ENCODE measurements around the gene CERS4.
"Not testable (repeated sequence)": the region's sequence is repeated elsewhere in the genome, so short reads cannot be mapped to it uniquely, and the experiment has no call there.

CERS4 gene

DNA sequence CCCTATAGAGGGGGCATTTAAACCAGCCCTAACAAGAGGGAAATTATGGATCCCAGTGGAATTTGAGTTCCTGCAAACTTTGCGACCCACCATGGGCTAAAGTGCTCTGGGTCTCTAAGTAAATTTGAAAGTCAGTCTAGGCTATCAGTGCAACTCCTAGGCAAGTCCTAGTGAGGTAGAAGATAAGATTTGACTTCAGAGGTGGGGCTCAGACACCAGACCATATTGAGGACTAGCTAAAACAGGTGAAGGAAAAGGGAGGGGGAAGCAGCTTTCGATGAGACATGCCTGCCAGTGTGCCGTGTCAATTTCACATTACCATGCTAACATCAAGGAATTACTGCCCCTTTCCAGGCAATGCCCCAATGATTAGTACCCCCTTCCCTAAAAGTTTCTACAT, 60.6 kb downstream of the CERS4 start:
- H3K4me1 ChIP-seq (ENCODE audit: control insufficient read depth, insufficient read depth, low read length): peaks cover 9% of the 10 kb centered on the region
- H3K27ac ChIP-seq (ENCODE audit: low read length): no peak overlapping the region
- H3K9me3 ChIP-seq (ENCODE audit: control insufficient read depth in 2 of 2, low read length in 2 of 2): no peaks in the 10 kb centered on the region
- H3K27me3 ChIP-seq (ENCODE audit: control insufficient read depth in 1 of 2, insufficient read depth in 2 of 2, low read length in 2 of 2): no peaks in the 10 kb centered on the region
- no peak overlapping the region for H3K4me3 ChIP-seq (ENCODE audit: low read length in 2 of 2)
- H3K9ac ChIP-seq (ENCODE audit: low read length in 2 of 2): no peak overlapping the region
- no peaks in the 10 kb centered on the region for H3K36me3 ChIP-seq (ENCODE audit: control insufficient read depth in 2 of 2, insufficient read depth in 2 of 2, low read length in 2 of 2)

- H3K36me3 ChIP-seq (ENCODE audit: control insufficient read depth in 2 of 2, insufficient read depth in 2 of 2, low read length in 2 of 2); H3K4me3 ChIP-seq (ENCODE audit: low read length in 2 of 2); H3K9ac ChIP-seq (ENCODE audit: low read length in 2 of 2); H3K27me3 ChIP-seq (ENCODE audit: control insufficient read depth in 1 of 2, insufficient read depth in 2 of 2, low read length in 2 of 2); H3K4me1 ChIP-seq (ENCODE audit: control insufficient read depth, insufficient read depth, low read length); H3K27ac ChIP-seq (ENCODE audit: low read length); H3K9me3 ChIP-seq (ENCODE audit: control insufficient read depth in 2 of 2, low read length in 2 of 2): not testable (repeated sequence)
Measured at GRCh38 chr19:8276508-8276907, 67.3 kb downstream of the CERS4 start.

GRCh38 chr19:8291337-8291736, 82.2 kb downstream of the CERS4 start:
- H3K9ac ChIP-seq (ENCODE audit: low read length in 2 of 2); H3K4me3 ChIP-seq (ENCODE audit: low read length in 2 of 2); H3K36me3 ChIP-seq (ENCODE audit: control insufficient read depth in 2 of 2, insufficient read depth in 2 of 2, low read length in 2 of 2); H3K9me3 ChIP-seq (ENCODE audit: control insufficient read depth in 2 of 2, low read length in 2 of 2); H3K4me1 ChIP-seq (ENCODE audit: control insufficient read depth, insufficient read depth, low read length); H3K27me3 ChIP-seq (ENCODE audit: control insufficient read depth in 1 of 2, insufficient read depth in 2 of 2, low read length in 2 of 2); H3K27ac ChIP-seq (ENCODE audit: low read length): not testable (repeated sequence)

DNA sequence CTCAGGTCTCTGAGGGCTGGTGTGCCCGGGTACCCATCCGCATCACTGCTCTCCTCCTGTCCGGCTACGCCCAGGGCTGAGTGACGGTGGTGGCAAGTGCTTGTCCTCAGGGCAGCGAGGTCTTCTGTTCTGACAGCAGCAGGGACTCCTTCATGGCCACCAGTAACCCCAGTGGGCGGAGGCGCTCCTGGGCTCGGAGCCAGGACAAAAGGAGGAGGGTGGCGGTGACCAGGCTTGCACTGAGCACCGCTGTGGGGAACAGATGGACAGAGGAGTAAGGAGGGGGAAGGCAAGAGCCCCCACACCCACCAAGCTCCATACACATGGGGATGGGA, 93.2 kb downstream of the CERS4 start:
- Histone ChIP-seq H3K4me1 (ENCODE audit: control insufficient read depth, insufficient read depth, low read length) (peaks cover 4% of the 10 kb centered on the region), H3K9ac (ENCODE audit: low read length in 2 of 2) (no peak overlapping the region), H3K9me3 (ENCODE audit: control insufficient read depth in 2 of 2, low read length in 2 of 2) (no peaks in the 10 kb centered on the region), H3K4me3 (ENCODE audit: low read length in 2 of 2) (no peak overlapping the region), H3K27ac (ENCODE audit: low read length) (no peak overlapping the region), H3K27me3 (ENCODE audit: control insufficient read depth in 1 of 2, insufficient read depth in 2 of 2, low read length in 2 of 2) (no peaks in the 10 kb centered on the region), H3K36me3 (ENCODE audit: control insufficient read depth in 2 of 2, insufficient read depth in 2 of 2, low read length in 2 of 2) (no peaks in the 10 kb centered on the region)

DNA sequence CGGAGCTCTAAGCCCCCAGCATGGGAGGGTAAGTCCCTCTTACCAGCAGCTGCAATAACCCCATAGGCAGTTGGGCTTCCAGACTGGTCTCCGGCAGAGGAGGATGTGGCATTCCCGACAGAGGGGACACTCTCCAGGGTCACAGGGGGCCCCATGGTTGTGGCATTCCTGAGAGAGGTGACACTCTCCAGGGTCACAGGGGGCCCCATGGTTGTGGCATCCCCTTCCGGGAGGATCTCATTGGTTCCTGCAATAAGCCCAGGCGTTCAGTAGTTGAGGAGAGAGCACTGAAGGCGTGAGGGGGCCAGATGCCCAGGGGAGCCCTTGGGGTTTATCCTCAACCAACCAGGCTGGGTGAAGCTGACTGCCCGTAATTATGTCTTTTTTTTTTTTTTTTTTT, 93.6 kb downstream of the CERS4 start:
- Histone ChIP-seq H3K9ac (ENCODE audit: low read length in 2 of 2) (no peak overlapping the region), H3K27me3 (ENCODE audit: control insufficient read depth in 1 of 2, insufficient read depth in 2 of 2, low read length in 2 of 2) (no peaks in the 10 kb centered on the region), H3K36me3 (ENCODE audit: control insufficient read depth in 2 of 2, insufficient read depth in 2 of 2, low read length in 2 of 2) (no peaks in the 10 kb centered on the region), H3K4me3 (ENCODE audit: low read length in 2 of 2) (no peak overlapping the region), H3K27ac (ENCODE audit: low read length) (no peak overlapping the region), H3K4me1 (ENCODE audit: control insufficient read depth, insufficient read depth, low read length) (peaks cover 8% of the 10 kb centered on the region), H3K9me3 (ENCODE audit: control insufficient read depth in 2 of 2, low read length in 2 of 2) (no peaks in the 10 kb centered on the region)

GRCh38 chr19:8304841-8305621, 95.9 kb downstream of the CERS4 start:
- Histone ChIP-seq H3K36me3 (ENCODE audit: control insufficient read depth in 2 of 2, insufficient read depth in 2 of 2, low read length in 2 of 2) (peaks cover 0 to 4% of the 10 kb centered on the region in 2 donors), H3K27ac (ENCODE audit: low read length) (no peak overlapping the region), H3K4me3 (ENCODE audit: low read length in 2 of 2) (no peak overlapping the region)

GRCh38 chr19:8305798-8306197, 96.6 kb downstream of the CERS4 start:
- Histone ChIP-seq H3K27ac (ENCODE audit: low read length) (no peak overlapping the region), H3K36me3 (ENCODE audit: control insufficient read depth in 2 of 2, insufficient read depth in 2 of 2, low read length in 2 of 2) (peaks cover under 1 to 7% of the 10 kb centered on the region in 2 donors), H3K9me3 (ENCODE audit: control insufficient read depth in 2 of 2, low read length in 2 of 2) (no peaks in the 10 kb centered on the region), H3K9ac (ENCODE audit: low read length in 2 of 2) (no peak overlapping the region), H3K4me3 (ENCODE audit: low read length in 2 of 2) (no peak overlapping the region), H3K27me3 (ENCODE audit: control insufficient read depth in 1 of 2, insufficient read depth in 2 of 2, low read length in 2 of 2) (no peaks in the 10 kb centered on the region), H3K4me1 (ENCODE audit: control insufficient read depth, insufficient read depth, low read length) (peaks cover 22% of the 10 kb centered on the region)

More at GRCh38 chr19:8304841-8305621, 95.9 kb downstream of the CERS4 start:
- Histone ChIP-seq H3K9ac (ENCODE audit: low read length in 2 of 2) (no peak overlapping the region), H3K4me1 (ENCODE audit: control insufficient read depth, insufficient read depth, low read length) (peaks cover 22% of the 10 kb centered on the region), H3K27me3 (ENCODE audit: control insufficient read depth in 1 of 2, insufficient read depth in 2 of 2, low read length in 2 of 2) (no peaks in the 10 kb centered on the region), H3K9me3 (ENCODE audit: control insufficient read depth in 2 of 2, low read length in 2 of 2) (no peaks in the 10 kb centered on the region)

DNA sequence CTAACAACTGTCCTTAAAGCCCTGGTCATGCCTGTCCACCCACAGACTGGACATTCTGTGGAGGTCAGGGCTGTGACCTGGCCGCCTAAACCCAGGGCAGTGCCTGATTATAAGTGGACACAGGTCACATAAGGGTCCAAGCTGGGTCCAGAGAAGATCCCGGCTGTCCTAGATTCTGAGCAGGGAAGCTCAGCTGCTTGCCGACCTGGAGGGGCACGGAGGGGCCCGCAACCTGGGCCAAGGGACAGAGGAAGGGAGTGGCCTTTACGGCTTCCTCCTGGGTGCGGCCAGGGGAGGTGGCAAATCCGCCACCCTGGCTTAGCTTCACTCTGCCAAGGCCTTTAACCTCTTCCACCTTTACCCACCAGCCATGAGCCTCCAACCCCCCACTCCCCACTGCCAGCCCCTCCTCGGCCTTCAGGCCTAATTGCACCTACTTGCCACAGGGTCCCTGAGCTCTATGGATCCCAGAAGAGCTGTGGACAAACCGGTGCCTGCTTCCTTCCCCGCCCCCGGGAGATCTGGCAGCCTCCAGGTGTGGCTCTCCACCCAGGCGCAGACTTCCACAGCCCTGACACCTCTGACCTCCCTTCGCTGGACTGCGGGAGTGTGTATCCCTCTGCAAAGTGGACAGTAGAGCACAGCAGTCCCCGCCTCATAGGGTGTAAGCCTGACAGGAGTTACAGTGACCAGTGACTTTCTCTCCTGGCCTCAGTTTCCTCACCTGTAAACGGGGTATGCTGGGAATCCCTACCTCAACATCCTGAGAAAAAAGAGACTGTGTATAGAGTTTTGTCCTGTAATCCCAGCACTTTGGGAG, 97.3 kb downstream of the CERS4 start:
- Histone ChIP-seq H3K27ac (ENCODE audit: low read length) (no peak overlapping the region), H3K4me3 (ENCODE audit: low read length in 2 of 2) (peak overlapping the region in 1 of 2 donors; percentile 15), H3K36me3 (ENCODE audit: control insufficient read depth in 2 of 2, insufficient read depth in 2 of 2, low read length in 2 of 2) (peaks cover 4 to 12% of the 10 kb centered on the region in 2 donors), H3K9ac (ENCODE audit: low read length in 2 of 2) (no peak overlapping the region), H3K4me1 (ENCODE audit: control insufficient read depth, insufficient read depth, low read length) (peaks cover 22% of the 10 kb centered on the region), H3K27me3 (ENCODE audit: control insufficient read depth in 1 of 2, insufficient read depth in 2 of 2, low read length in 2 of 2) (no peaks in the 10 kb centered on the region), H3K9me3 (ENCODE audit: control insufficient read depth in 2 of 2, low read length in 2 of 2) (no peaks in the 10 kb centered on the region)

DNA sequence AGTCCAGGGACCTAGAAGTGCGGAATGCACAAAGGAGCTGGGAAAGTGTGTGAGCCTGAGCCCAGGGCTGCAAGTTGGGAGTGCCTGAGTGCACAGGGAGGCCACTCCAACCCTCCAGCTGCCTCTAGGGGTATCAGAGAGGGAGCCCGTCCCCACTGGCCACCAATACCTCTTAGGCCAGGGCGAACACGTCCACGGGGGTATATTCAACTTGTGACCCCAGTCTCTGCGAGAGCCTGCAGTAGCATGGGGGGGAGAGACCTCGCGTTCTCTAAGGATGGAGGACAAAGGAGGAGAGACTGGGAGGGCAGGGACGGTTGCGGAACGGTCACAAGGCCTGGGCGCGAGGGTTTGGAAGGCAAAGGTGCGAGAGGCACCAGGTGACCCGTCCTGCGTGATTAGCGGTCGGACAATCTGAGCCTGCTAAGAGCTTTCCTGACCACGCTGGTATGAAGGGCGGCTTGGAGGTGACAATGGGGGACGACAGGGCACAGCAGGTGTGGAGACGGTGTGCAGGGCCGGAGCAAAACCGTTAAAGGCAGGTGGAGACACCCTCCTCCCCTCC, 98.3 kb downstream of the CERS4 start:
- peak overlapping the region; percentile 24 to 60 for H3K9ac ChIP-seq (ENCODE audit: low read length in 2 of 2)
- H3K4me3 ChIP-seq (ENCODE audit: low read length in 2 of 2): peak overlapping the region; percentile 61 to 84
- H3K36me3 ChIP-seq (ENCODE audit: control insufficient read depth in 2 of 2, insufficient read depth in 2 of 2, low read length in 2 of 2): peaks cover 4 to 19% of the 10 kb centered on the region in 2 donors
- H3K27me3 ChIP-seq (ENCODE audit: control insufficient read depth in 1 of 2, insufficient read depth in 2 of 2, low read length in 2 of 2): no peaks in the 10 kb centered on the region
- H3K9me3 ChIP-seq (ENCODE audit: control insufficient read depth in 2 of 2, low read length in 2 of 2): no peaks in the 10 kb centered on the region
- peaks cover 22% of the 10 kb centered on the region for H3K4me1 ChIP-seq (ENCODE audit: control insufficient read depth, insufficient read depth, low read length)
- H3K27ac ChIP-seq (ENCODE audit: low read length): no peak overlapping the region

DNA sequence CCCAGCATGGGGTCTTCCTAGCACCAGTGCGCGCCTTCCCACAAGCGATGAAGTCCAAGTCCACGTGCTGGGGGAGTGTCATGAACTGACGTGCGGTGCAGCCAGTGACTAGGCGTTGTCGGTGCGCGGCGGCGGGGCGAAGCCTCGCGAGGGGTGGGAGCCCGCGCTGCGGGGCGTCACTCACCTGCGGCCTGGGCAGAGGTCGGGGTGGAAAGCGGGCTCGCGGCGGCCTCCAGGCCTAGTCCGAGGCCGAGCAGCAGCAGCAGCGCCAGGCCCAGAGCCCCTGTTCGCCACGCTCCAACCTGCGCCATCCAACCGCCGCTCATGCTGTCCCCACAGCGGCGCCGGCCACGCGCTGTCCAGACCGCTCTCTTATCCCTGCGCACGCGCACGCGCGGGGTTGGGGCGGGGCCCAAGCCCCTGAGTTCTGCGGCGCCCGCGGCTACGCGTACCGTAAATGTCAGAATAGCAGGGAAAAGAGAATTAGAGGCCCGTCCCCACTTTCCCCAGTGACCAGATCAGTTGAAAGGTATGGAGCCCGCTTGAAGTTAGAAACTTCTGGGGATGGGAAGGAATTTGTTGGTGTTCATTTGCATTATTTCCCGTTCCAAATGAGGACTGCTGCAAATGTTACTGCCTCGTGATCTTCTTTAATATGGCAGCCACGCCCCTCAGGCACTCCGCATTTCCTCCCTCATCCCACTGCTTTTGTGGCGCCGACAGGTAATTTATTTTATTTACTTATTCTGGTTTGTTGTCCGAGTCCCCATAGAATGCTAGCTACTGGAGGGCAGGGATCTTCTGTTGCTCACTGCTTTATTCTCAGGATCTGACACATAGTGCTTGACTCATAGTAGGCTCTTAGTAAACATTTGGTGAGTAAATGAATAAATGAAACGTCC, 99.0 kb downstream of the CERS4 start, which contains the start of gene CD320:
TSS of gene CD320 (minus strand) at position 394 of the 902 bp plus-strand sequence. CDS start at position 326, 68 bp downstream.
- peaks cover 22% of the 10 kb centered on the region for H3K4me1 ChIP-seq (ENCODE audit: control insufficient read depth, insufficient read depth, low read length)
- H3K9ac ChIP-seq (ENCODE audit: low read length in 2 of 2): peak within 1 kb of the TSS; percentile 24 to 60
- no peaks in the 10 kb centered on the region for H3K9me3 ChIP-seq (ENCODE audit: control insufficient read depth in 2 of 2, low read length in 2 of 2)

More for the DNA sequence above, 99.0 kb downstream of the CERS4 start, which contains the start of gene CD320:
- peak within 1 kb of the TSS; percentile 61 to 84 for H3K4me3 ChIP-seq (ENCODE audit: low read length in 2 of 2)
- H3K27me3 ChIP-seq (ENCODE audit: control insufficient read depth in 1 of 2, insufficient read depth in 2 of 2, low read length in 2 of 2): no peaks in the 10 kb centered on the region
- H3K36me3 ChIP-seq (ENCODE audit: control insufficient read depth in 2 of 2, insufficient read depth in 2 of 2, low read length in 2 of 2): peaks cover 4 to 19% of the 10 kb centered on the region in 2 donors
- no peak within 1 kb of the TSS for H3K27ac ChIP-seq (ENCODE audit: low read length)

All from stomach smooth muscle (tissue), 2 donors.